CD4-positive, alpha-beta T cell treated with Interferon gamma for 1 hour (primary cell): ENCODE results near the gene MICAL1.

Experiments
- DNase-seq: peaks from one replicate; pipeline ENCODE4 v3.0.0-alpha.2; 2020

MICAL1 gene

DNA sequence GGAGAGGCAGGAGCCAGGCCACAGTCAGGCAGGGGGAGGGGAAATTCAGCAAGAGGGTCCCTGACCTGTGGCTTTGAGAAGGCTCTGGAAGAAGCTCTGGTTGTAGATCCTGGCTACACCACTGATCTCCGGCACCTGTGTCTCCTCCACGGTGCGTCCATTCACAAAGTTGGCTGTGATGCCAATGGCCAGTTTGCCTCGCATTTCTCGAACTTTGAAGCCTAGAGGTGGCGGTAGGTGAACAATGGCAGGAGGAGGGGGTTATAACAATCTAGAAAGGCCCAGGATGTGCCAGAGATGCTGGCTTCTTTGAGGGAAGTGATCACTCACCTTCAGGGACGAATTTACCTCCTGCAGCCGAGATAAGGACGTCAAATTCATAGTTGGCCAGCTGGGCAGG is 3.4 kb downstream of the MICAL1 start:
- no peak for DNase-seq

DNA sequence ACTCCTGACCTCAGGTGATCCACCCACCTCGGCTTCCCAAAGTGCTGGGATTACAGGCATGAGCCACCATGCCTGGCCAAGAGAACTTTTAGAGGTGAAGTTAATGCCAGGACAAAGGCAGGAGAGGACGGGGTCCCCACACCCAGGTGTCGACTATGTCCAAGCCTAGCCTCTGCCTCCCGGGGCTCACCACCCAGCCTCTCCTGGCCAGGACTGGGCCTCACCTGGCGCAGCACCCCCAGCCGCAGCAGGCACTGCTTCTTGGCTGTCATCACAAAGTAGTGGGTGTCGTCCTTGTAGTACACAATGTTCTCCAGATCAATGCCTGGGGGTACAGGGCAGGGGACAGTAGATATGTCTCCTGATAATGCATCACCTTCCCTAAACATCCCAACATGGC is 4.2 kb downstream of the MICAL1 start:
- DNase-seq, result no peak

DNA sequence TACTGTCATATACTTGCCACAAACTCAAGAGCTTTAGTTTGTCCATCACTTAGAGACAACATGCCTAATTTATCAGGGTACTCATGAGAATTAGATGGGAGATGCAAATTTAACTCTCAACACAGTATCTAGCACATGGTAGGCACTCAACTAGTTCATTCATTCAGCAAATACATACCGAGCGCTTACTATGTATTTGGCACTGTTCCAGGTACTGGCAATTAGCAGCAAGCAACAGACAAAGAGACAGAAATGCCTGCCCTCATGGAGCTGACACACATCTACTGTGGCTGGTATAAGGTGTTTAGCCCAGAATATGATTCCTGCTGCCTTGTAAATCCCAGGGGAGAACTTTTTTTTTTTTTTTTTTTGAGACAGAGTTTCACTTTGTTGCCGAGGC is 4.8 kb downstream of the MICAL1 start:
- DNase-seq, result no peak

GRCh38 chr6:109449795-109450673 is 5.5 kb downstream of the MICAL1 start:
- DNase-seq, result no peak

DNA sequence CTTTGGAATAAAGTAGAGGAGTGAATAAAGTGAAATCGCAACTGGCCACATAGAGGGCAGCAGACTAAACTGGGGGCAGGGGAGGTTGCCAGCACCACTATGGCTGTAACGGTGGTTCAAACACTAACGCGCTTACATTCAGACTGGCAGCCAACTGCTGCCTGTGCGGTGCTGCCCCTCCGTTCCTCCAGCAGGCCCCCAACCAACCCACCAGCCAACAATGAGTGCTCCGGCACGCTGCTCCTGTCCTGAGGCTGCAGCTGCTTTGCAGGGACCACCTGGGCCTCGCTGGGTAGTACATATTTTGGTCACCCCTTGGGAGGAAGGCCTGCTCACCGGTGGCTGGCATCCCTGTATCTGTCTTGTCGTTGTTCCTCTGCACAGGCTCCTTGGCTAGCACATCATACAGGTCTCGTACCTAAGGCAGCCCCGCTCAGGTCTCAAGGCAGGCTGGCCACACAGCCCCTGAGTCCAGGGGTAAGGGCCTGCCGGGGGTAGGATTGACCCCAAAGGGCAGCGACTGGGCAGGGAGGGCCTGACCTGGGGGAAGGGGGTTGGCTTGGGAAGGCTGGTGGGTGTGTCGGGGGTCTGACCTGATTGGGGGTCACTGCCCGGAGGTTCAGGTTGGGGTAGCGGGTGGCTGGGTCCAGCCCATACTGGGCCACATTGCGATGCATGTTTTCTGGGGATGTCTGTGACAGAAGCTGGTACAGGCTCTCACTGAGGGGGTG is 6.3 kb downstream of the MICAL1 start:
- DNase-seq, result no peak

- DNase-seq, result no peak
Observed at GRCh38 chr6:109448615-109449014, 7.0 kb downstream of the MICAL1 start.

- DNase-seq, result no peak
Observed at GRCh38 chr6:109447878-109448555, 7.6 kb downstream of the MICAL1 start.

DNA sequence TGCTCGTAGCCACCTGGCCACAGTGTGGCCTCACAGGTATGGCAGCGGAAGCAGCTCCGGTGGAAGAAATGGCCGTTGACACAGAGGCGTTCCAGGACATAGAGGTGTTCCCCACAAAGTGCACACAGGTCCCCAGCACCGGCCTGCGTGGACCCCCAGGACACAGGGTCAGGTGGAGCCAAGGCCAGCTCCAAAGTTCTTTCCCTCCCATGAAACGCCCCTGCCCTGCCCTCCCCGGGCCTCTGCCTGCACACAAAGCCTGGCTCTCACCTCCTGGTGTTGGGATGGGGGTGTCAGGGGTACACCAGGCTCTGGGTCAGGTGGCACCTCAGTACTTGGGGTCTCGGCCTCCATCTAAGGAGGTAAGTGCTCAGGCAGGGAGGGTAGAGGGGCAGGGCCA is 8.5 kb downstream of the MICAL1 start:
- DNase-seq, result no peak

DNA sequence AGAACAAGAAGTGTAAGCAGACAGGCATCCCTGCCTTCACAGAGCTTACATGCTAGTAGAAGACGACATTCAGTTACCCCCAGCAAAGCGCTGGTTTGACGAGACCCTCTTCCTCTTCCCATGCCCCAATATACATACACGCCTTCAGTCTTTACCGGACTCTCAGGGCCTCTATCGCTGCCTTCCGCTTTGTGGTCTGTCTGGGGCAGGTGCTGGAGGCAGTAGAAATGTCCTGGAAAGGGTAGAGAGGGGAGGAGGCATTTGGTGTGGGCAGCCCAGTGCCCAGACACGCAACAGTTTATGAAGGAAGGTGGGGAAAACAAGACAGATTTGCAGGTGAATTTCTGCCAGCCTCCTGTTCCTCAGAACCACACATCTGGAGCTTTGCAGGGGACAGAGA is 9.0 kb downstream of the MICAL1 start:
- DNase-seq, result no peak

DNA sequence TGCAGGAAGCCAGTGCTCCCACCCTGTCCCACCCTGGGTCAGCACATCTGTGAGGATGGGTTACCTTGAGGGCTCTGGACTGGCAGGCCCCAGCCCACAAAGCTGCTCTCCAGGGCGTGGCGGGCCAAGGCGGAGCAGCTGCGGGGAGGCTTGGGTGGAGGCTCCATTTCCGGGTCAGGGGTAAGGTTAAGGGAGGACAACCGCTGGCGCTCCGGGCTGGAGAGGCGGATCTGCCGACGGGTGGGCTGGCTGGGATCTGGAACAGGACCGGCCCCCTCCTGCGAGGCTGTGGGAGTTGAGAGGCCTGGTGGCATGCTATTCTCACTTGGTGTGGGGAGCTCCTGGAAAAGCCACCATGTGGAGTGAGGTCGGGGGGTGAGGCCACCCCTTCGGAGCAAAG is 9.5 kb downstream of the MICAL1 start:
- no peak for DNase-seq

- DNase-seq, result no peak
Observed at GRCh38 chr6:109445382-109445781, 10.2 kb downstream of the MICAL1 start.

DNA sequence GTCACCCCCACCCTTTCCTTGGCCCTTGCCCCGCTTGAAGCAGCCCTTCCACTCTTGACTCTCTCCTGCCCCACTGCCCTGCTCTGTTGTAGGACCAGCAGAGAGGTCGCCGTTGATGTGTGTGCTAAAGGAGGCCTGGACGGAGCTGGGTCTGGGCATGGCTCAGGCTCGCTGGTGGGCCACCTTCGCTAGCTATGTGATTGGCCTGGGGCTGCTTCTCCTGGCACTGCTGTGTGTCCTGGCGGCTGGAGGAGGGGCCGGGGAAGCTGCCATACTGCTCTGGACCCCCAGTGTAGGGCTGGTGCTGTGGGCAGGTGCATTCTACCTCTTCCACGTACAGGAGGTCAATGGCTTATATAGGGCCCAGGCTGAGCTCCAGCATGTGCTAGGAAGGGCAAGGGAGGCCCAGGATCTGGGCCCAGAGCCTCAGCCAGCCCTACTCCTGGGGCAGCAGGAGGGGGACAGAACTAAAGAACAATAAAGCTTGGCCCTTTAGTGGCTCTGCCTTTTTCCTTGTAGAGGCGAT is 12.1 kb downstream of the MICAL1 start:
- DNase-seq, result no peak

DNA sequence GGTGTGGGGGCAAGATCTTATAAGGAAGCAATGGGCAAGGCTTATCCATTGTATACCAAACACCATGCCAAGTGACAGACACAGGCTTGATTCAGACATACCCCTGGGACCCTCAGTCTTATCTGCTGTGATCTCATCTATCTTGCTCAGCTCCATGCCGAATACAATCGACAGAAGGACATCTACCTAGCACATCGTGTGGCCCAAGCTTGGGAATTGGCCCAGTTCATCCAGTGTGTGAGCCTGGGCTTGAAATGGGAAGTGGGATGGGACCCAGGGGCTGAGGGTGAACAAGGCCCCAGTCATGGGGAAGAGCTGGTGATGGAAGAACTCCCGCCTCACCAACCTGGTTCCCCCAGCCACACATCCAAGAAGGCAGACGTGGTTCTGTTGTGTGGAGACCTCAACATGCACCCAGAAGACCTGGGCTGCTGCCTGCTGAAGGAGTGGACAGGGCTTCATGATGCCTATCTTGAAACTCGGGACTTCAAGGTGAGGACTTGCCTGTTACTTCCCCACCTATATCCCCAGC is 13.1 kb downstream of the MICAL1 start:
- no peak for DNase-seq

DNA sequence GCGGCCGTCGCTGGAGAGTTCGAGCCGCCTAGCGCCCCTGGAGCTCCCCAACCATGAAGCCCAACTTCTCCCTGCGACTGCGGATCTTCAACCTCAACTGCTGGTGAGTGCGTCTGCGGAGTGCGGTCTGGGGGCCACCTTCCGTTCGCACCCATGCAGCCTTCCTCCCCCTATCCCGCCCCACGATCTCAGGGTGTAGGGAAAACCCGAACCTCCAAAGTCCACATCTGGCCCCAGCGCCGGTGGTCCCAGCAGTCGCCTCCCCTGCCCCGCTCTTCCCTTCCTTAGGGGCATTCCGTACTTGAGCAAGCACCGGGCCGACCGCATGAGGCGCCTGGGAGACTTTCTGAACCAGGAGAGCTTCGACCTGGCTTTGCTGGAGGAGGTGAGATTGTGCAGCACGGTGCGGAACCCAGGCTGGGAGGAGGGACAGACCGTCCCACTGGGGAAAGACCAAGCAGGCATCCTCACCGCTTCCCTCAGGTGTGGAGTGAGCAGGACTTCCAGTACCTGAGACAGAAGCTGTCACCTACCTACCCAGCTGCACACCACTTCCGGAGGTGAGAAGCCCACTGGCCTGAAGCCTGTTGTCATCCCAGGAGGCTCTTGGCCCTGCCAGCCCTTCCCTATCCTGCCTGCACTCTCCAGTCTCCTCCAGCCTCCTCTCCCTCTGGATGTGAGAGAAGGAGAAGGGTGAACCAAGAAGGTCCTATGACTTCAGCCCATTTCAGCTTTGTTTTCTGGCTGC is 14.3 kb downstream of the MICAL1 start:
- peak; percentile 52 for DNase-seq

- peak; percentile 86 for DNase-seq
Observed at GRCh38 chr6:109440331-109441068, 15.1 kb downstream of the MICAL1 start, which contains the start of the genes PPIL6 and SMPD2. PPIL6 (minus strand) TSS chr6:109440628; CDS start chr6:109440590, 38 bp downstream. SMPD2 (plus strand) TSS chr6:109440724; CDS start chr6:109441122, 398 bp downstream.

- DNase-seq, result no peak
Observed at GRCh38 chr6:109436041-109436440, 19.5 kb downstream of the MICAL1 start.

- no peak for DNase-seq
Observed at GRCh38 chr6:109434456-109434855, 21.1 kb downstream of the MICAL1 start.

GRCh38 chr6:109429496-109429895 is 26.1 kb downstream of the MICAL1 start:
- DNase-seq, result no peak

GRCh38 chr6:109428889-109429477 is 26.6 kb downstream of the MICAL1 start:
- no peak for DNase-seq

- no peak for DNase-seq
Observed at GRCh38 chr6:109424946-109425345, 30.6 kb downstream of the MICAL1 start.

DNA sequence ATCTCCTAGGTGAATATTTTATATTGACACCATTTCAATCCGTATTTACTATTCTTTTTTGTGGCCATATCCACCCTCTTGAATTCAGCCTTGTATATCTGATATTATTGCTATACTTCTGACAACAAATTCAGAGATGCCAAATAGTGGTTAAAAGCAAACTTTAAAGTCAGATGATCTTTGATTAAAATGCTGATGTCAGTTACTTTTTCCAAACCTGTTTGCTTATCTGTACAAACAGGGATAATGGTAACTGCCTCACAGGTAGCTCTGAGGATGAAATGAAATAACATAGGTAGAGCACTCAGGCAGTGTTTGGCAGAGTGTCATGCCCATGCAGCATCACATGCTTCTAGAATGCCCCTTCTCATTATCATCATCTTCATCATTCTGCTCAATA is 34.4 kb downstream of the MICAL1 start:
- no peak for DNase-seq
